ENCODE measurements around the gene SMYD5. TPM values are rescaled to one million over a fixed set of nuclear protein-coding genes. Genes with fewer than 3 reads are reported as not detected.

Gene SMYD5
- total RNA-seq, 1 donor from 2014 or later, result 16.8 TPM

- intact Hi-C loops (cut with DNase I), result no loop called here
- DNase-seq (ENCODE audit: missing footprints) (peak; percentile 99), ATAC-seq (peak; percentile 96)
These were observed 19.3 kb downstream of the SMYD5 start, which contains the start of gene PRADC1 for GRCh38 chr2:73233154-73233931. Gene PRADC1 (minus strand): TSS chr2:73233239. CDS start chr2:73233160, 79 bp downstream.

DNA sequence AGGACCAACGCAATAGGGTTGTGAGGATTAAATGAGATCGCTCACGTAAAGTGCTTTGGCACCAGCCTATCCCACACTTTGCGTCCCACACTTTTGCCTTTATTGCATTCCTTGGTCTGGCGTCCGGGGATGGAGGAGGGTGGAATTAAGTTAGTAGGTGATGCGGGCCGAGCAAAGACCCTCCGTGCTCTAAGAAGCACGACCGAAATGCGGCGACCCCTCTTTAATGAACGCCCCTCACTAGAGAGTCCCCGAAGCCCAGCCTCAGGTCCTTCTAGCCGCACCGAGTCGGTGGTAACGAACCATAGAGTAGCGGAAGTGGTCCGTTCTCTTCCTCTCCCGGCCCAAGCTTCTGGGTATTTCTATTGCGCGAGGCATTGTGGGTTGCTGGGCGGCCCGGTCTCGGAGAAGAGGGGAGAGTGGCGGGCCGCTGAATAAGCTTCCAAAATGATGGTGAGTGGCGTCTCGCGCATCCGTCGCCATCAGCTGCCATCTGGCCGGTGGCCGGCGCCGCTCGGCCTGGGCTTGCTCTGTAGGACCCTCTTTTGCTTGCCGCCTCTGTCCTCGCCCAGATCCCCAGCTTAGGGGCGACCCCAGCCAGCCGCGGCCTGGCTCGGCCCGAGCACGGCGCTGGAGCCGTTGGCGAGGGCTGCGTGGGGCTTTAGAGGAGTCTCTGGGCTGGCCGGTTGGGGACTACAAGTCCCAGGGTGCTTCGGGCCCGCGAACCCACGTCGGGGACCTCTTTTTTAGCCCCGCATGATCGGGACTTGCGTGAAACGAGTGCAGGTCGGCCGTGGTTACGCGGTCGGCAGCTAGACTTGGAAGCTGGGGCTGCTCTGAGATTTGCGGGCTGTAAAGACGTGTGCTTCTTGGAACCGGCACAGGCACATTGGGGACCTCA lies 20.1 kb downstream of the SMYD5 start, which contains the start of gene CCT7:
TSS of gene CCT7 (plus strand) at position 377 of the 901 bp plus-strand sequence. CDS start at position 448, 71 bp downstream.
- peak; percentile 92 for DNase-seq (ENCODE audit: missing footprints)
- intact Hi-C loops (cut with DNase I), result no loop called here
- peak; percentile 89 for ATAC-seq

- ATAC-seq (no peak), DNase-seq (ENCODE audit: missing footprints) (no peak)
- intact Hi-C loops (cut with DNase I), result no loop called here
These were observed 21.4 kb downstream of the SMYD5 start for GRCh38 chr2:73235315-73236028.

DNA sequence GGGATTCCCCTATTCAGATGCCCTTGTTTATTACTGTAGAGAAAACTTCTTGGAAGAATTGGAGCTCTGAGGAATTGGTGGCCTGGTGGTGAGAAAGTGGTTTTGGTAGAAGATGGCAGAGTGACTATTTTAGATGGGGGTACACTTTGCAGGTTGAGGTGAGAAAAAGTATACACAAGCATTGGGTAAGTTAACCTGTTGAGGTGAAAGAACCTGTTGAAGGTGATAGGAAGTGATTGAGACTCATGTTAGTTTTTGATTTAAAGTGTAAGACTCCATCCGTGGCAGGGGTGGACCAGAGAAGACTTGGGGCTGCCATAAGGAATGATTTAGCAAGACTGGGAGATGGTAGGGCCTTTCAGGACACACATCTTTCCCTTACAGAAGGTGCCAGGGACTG lies 23.1 kb downstream of the SMYD5 start:
- ATAC-seq (no peak), DNase-seq (ENCODE audit: missing footprints) (no peak)
- intact Hi-C loops (cut with DNase I), result no loop called here

- no peak for DNase-seq (ENCODE audit: missing footprints)
- no peak for ATAC-seq
- intact Hi-C loops (cut with DNase I), result no loop called here
These were observed 24.1 kb downstream of the SMYD5 start for GRCh38 chr2:73238149-73238548.

DNA sequence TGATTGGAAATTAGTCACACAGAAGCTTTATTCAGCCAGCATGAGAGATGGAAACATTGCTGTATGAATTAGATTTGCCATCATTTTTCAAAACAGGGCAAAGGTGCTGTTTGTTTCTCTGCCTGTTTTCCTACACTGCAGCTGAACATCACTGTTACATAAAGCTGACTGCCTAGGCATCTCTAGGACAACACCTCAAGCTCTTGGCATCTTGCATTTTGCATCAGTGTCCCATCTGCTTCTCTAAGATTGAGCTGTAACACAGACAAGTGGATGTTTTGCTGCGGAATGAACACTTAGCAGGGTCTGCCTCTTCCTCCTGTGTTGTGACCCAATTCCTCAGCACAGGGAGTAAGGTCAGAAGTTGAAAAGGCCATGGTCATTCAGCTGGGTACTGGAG lies 24.9 kb downstream of the SMYD5 start:
- DNase-seq (ENCODE audit: missing footprints), result no peak
- intact Hi-C loops (cut with DNase I), result no loop called here
- no peak for ATAC-seq

DNA sequence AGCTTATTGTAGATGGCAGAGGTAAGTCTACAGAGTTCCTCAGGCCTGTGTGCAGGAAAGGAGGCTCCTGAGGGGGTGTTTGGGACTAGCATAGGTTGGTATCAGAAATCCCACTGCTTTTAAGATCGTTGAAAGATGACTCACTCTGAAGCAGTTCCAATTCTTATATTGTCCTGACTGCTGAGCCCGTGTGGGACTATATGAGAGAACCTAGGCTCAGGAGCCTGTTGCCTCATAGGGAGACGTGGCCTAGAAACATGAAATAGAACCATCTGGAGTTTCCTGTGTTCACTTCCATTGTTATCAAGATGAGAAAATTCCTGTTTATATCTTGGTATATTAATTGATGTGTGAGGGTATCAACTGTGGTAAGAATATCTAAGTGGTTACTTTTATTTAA lies 25.7 kb downstream of the SMYD5 start:
- ATAC-seq (no peak), DNase-seq (ENCODE audit: missing footprints) (no peak)
- intact Hi-C loops (cut with DNase I), result no loop called here

DNA sequence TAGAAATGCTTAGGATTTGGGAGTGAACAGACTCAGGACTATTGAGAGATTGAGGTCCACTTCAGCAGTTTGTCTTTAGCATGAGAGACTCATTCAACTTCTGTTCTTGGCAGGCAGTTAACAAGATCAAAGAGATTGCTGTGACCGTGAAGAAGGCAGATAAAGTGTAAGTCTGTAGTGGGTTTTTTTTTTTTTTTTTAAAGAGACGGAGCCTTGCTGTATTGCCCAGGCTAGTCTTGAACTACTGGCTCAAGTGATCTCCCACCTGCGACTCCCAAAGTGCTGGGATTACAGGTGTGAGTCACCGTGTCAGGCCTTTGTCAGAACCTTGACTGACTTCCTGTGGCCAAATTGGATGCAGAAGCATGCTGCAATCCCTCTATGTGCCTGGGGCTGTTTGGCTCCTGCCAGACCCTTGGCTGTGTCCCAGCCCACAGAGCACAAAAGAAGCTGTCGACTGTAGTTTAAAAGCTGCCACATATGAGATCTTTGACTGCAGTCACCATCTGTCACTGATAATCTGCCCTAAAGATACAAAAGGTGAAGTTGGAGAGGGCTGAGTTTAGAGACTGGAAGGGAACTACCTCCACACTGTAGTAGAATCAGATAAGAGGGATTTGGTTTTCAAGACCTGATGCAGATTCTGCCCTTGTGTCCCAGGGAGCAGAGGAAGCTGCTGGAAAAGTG lies 30.0 kb downstream of the SMYD5 start:
- intact Hi-C loops (cut with DNase I), result no loop called here
- DNase-seq (ENCODE audit: missing footprints) (no peak), ATAC-seq (peak; percentile 43)

DNA sequence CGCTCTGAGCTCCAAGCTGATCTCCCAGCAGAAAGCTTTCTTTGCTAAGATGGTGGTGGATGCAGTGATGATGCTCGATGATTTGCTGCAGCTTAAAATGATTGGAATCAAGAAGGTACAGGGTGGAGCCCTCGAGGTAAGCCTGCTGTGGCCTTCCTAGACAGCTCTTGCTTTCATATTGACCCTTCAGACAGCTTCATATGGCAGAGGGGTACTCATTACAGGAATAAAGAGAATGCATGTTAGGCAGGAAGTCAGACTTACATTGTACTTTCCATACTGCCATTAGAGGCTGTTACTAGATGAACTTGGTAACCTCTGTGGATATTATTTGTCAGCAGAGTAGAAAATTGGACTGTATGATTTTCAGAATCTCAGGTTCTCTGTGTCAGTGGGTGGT lies 30.5 kb downstream of the SMYD5 start:
- DNase-seq (ENCODE audit: missing footprints), result no peak
- intact Hi-C loops (cut with DNase I), result no loop called here
- ATAC-seq, result no peak

GRCh38 chr2:73246850-73247249 lies 32.8 kb downstream of the SMYD5 start:
- ATAC-seq, result no peak
- intact Hi-C loops (cut with DNase I), result no loop called here
- DNase-seq (ENCODE audit: missing footprints), result no peak

- intact Hi-C loops (cut with DNase I), result no loop called here
- no peak for DNase-seq (ENCODE audit: missing footprints)
- ATAC-seq, result no peak
These were observed 35.6 kb downstream of the SMYD5 start for GRCh38 chr2:73249636-73250035.

GRCh38 chr2:73250872-73251846 lies 37.1 kb downstream of the SMYD5 start:
- ATAC-seq (no peak), DNase-seq (ENCODE audit: missing footprints) (no peak)
- intact Hi-C loops (cut with DNase I), result no loop called here

GRCh38 chr2:73252238-73253027 lies 38.4 kb downstream of the SMYD5 start:
- DNase-seq (ENCODE audit: missing footprints) (no peak), ATAC-seq (no peak)
- intact Hi-C loops (cut with DNase I), result no loop called here

DNA sequence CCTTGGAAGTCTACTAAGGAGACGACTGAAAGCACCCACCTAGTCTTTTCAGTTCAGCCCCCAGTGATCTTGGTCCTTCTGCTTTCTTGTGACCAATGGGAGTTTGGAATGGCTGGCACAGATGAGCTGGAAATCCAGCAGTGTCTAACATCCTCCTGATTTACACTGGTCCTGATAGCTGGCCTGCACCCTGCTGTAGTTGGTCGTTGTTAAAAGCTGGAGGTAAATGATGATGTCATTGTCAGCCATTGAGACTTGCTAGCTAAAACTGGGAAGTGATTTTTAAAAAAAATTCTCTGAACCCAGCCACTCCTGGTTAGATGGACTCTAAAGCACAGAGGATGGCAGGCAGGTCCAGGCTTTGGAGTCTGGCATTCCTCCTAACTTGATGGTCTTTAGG lies 39.4 kb downstream of the SMYD5 start:
- intact Hi-C loops (cut with DNase I), result no loop called here
- DNase-seq (ENCODE audit: missing footprints) (no peak), ATAC-seq (no peak)

DNA sequence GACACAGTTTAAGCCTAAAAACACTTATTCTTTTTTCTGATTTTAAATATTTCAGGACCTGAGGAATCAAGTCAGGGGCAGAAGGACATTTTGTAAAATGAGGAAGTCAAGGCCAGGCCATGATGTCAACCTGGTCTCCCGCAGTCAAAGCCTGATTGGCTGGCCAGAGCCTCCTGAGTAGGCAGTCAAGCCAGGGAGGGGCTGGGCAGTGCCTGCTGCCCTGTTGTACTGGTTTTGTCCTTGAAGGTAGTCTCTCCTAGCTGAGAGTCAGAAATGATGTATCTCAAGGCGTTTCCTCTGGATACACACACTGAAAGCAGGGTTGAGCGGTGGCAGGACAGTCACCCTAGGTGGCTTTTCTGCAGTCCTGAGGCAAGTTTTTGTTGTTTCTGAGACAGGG lies 39.9 kb downstream of the SMYD5 start:
- ATAC-seq (no peak), DNase-seq (ENCODE audit: missing footprints) (no peak)
- intact Hi-C loops (cut with DNase I), result no loop called here

DNA sequence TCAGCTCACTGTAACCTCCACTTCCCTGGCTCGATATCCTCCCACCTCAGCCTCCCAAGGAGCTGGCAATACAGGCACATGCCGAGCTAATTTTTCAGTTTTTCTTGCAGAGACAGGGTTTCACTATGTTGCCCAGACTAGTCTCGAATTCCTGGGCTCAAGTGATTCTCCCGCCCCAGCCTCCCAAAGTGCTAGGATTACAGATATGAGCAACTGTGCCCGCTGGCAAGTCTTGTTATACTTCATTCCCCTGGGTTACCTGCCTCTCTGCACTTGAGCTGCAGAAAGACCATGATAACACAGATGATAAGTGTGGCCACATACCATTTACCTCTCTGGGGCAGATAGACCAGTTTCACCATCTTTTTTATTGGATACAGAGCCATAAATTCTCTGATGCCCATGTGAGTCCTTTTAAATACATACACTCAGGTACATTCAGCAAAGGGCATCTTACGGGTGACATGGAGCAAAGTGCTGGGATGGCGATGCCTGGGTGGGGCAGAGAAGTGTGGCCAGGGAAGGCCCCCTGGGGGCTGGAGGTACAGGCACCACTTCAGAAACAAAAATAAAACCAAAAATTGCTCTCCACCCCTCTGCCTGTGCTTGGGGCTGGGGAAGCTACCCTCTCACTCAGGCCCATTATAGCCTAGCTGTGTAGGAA lies 40.4 kb downstream of the SMYD5 start:
- intact Hi-C loops (cut with DNase I), result no loop called here
- DNase-seq (ENCODE audit: missing footprints) (no peak), ATAC-seq (no peak)

Measured in Right ventricle myocardium inferior (tissue), 1 donor.